ENCODE measurements around the gene TMEM132E.

GRCh38 chr17:34647511-34647910, 68.1 kb downstream of the TMEM132E start:
- TF ChIP-seq POLR2AphosphoS5 (IDR thresholded peaks at IDR 0.05) = no peak
- no peak for TF ChIP-seq POLR2A (IDR thresholded peaks at IDR 0.05)
- no peak for TF ChIP-seq CTCF (IDR thresholded peaks at IDR 0.05)

All from suprapubic skin (tissue), 4 donors.